Liver (tissue), 9 donors: Measurements from ENCODE around the gene KRT14. TPM values are rescaled to one million over a fixed set of nuclear protein-coding genes. Genes with fewer than 3 reads are reported as not detected.

Experiments used
- DNase-seq: peaks from one replicate; pipeline ENCODE4 v3.0.0-alpha.2; 2017; ENCODE audit warnings: low spot score
- H3K27ac ChIP-seq, 2 donors: one replicate each; pipeline ENCODE4 v1.7.0; 2013; ENCODE audit warnings: inconsistent platforms in 2 of 2, low read length in 2 of 2, control low read depth in 1 of 2, low read depth in 1 of 2, mild to moderate bottlenecking in 1 of 2
- H3K27me3 ChIP-seq, 4 donors: one replicate each; pipeline versions ENCODE4 v1.6.1 to v1.7.0; 2013; ENCODE audit warnings: low read length in 3 of 4, inconsistent platforms in 1 of 4, mild to moderate bottlenecking in 1 of 4, moderate library complexity in 1 of 4; ENCODE audit not compliant: control insufficient read depth in 4 of 4, insufficient read depth in 4 of 4
- H3K36me3 ChIP-seq, 4 donors: one replicate each; pipeline versions ENCODE4 v1.6.1 to v1.7.0; 2013; ENCODE audit warnings: low read length in 3 of 4, mild to moderate bottlenecking in 3 of 4, low read depth in 1 of 4, moderate library complexity in 1 of 4; ENCODE audit not compliant: control insufficient read depth in 4 of 4, insufficient read depth in 3 of 4
- H3K4me1 ChIP-seq, 4 donors: one replicate each; pipeline versions ENCODE4 v1.6.1 to v1.7.0; 2013; ENCODE audit warnings: low read length in 3 of 4, mild to moderate bottlenecking in 3 of 4, moderate library complexity in 1 of 4; ENCODE audit not compliant: control insufficient read depth in 4 of 4, insufficient read depth in 4 of 4
- H3K4me3 ChIP-seq, 3 donors: one replicate each; pipeline versions ENCODE4 v1.6.1 to v1.7.0; 2013; ENCODE audit warnings: low read length in 3 of 3, control low read depth in 1 of 3, low read depth in 1 of 3, mild to moderate bottlenecking in 1 of 3
- H3K9ac ChIP-seq, 2 donors: one replicate each; pipeline ENCODE4 v1.7.0; 2013; ENCODE audit warnings: low read length in 2 of 2, mild to moderate bottlenecking in 2 of 2, moderate library complexity in 2 of 2, control low read depth in 1 of 2, low read depth in 1 of 2
- H3K9me3 ChIP-seq, 4 donors: one replicate each; pipeline versions ENCODE4 v1.6.1 to v1.7.0; 2013; ENCODE audit warnings: low read length in 3 of 4; ENCODE audit not compliant: control insufficient read depth in 4 of 4
- EGR1 ChIP-seq, 2 donors: IDR thresholded peaks; 2 replicates each; pipeline ENCODE4 v1.6.1; 2016 to 2018; ENCODE audit warnings: antibody characterized with exemption in 2 of 2, low read depth in 2 of 2
- FOXA1 ChIP-seq: IDR thresholded peaks from 2 replicates; pipeline ENCODE4 v1.6.1; 2016; ENCODE audit warnings: antibody characterized with exemption
- FOXA2 ChIP-seq: IDR thresholded peaks from 2 replicates; pipeline ENCODE4 v1.6.1; 2016; ENCODE audit warnings: antibody characterized with exemption
- GABPA ChIP-seq, 2 donors: IDR thresholded peaks in 1 of 2; conservative IDR thresholded peaks in 1 of 2; 2 replicates each; pipeline ENCODE4 v1.6.1; 2016; ENCODE audit warnings: antibody characterized with exemption in 2 of 2, mild to moderate bottlenecking in 1 of 2, moderate library complexity in 1 of 2
- HNF4A ChIP-seq, 2 donors: conservative IDR thresholded peaks; 2 replicates each; pipeline ENCODE4 v1.6.1; 2016; ENCODE audit warnings: antibody characterized with exemption in 2 of 2, mild to moderate bottlenecking in 2 of 2
- HNF4G ChIP-seq: IDR thresholded peaks from 2 replicates; pipeline ENCODE4 v1.6.1; 2016; ENCODE audit warnings: antibody characterized with exemption
- JUND ChIP-seq, 2 donors: IDR thresholded peaks; 2 replicates each; pipeline ENCODE4 v1.6.1; 2016; ENCODE audit warnings: antibody characterized with exemption in 2 of 2
- NR2F2 ChIP-seq: IDR thresholded peaks from 2 replicates; pipeline ENCODE4 v1.6.1; 2016; ENCODE audit warnings: antibody characterized with exemption
- RAD21 ChIP-seq, 2 donors: IDR thresholded peaks; 2 replicates each; pipeline ENCODE4 v1.6.1; 2016; ENCODE audit warnings: antibody characterized with exemption in 2 of 2, mild to moderate bottlenecking in 2 of 2
- RXRA ChIP-seq, 2 donors: IDR thresholded peaks; 2 replicates each; pipeline ENCODE4 v1.6.1; 2017 to 2018; ENCODE audit warnings: antibody characterized with exemption in 2 of 2, mild to moderate bottlenecking in 1 of 2
- SP1 ChIP-seq: IDR thresholded peaks from 2 replicates; pipeline ENCODE4 v1.6.1; 2018; ENCODE audit warnings: antibody characterized with exemption, mild to moderate bottlenecking
- TAF1 ChIP-seq: conservative IDR thresholded peaks from 2 replicates; pipeline ENCODE4 v1.6.1; 2016; ENCODE audit warnings: antibody characterized with exemption, mild to moderate bottlenecking
- WGBS: extraction: QIAGEN DNeasy Blood & Tissue Kit; methylation state at CpG from one replicate; pipeline ENCODE4 v1.1.7; 2013; 5-methylcytosine and 5-hydroxymethylcytosine counted together
- polyA plus RNA-seq, 2 donors: library from polyadenylated mRNA; stranded (reverse) in 1 of 2; unstranded in 1 of 2; fragments of 200-250 nt in 1 of 2; fragments of >200 nt in 1 of 2; fragmentation: Nextera tagmentation in 1 of 2; extraction: Ambion mirVana in 1 of 2; gene quantifications; one replicate each; pipeline versions ENCODE4 v1.2.1 to v1.2.3, GENCODE V29; 2013 to 2015
- total RNA-seq, 2 donors: library from RNA; depleted of rRNA; stranded (reverse); fragments of >200 nt; gene quantifications; one replicate each; pipeline ENCODE4 v1.2.3, GENCODE V29; 2014
- TF ChIP-seq, protein P1 (sequence below): IDR thresholded peaks from 2 replicates; pipeline ENCODE4 v1.6.1; 2016; ENCODE audit warnings: antibody characterized with exemption
- TF ChIP-seq, protein P2 (sequence below): IDR thresholded peaks from 2 replicates; pipeline ENCODE4 v1.6.1; 2016; ENCODE audit warnings: antibody characterized with exemption
- TF ChIP-seq, protein P3 (sequence below): IDR thresholded peaks from 2 replicates; pipeline ENCODE4 v1.6.1; 2016; ENCODE audit warnings: antibody characterized with exemption
- TF ChIP-seq, protein P4 (sequence below): fragments of 150-350 bp; IDR thresholded peaks from 2 replicates; pipeline ENCODE4 v1.5.1; 2017; ENCODE audit warnings: improper control_type of control experiment, low read depth, low read length; ENCODE audit not compliant: missing input control
- TF ChIP-seq, protein P5 (sequence below): IDR thresholded peaks from 2 replicates; pipeline ENCODE4 v1.6.1; 2016; ENCODE audit warnings: antibody characterized with exemption, mild to moderate bottlenecking
- donor health status: healthy.
- donor health status: healthy.
- donor health status: healthy.
- donor health status: healthy.
- donor health status: healthy.

Gene KRT14
- total and polyA plus RNA-seq, 4 donors = not detected

DNA sequence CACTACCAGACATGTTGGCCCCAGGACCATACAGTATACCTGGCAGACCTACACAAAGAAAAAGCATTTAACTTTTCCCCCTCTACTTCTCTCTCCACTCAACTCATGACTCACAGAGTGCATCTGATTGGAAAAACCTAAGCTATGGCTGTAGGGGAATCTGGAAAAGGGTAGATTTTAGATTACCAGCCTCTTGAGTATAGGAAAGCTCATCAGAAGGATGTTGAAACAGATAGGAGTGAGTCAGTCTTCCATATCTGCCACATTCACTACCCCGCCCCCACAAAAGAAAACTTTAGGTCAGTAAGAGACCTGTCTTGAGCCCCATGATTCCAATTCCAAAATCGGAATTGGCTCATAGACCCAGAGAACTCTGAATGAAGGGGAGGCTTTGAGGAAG lies 27.1 kb downstream of the KRT14 start:
- no peak for DNase-seq
- WGBS = 70% methylated on average over 2 of the region's 2 CpGs
- TF ChIP-seq HNF4G = no peak
- TF ChIP-seq RAD21 (IDR thresholded peaks at IDR 0.05) = no peak
- TF ChIP-seq SP1 = no peak
- no peak for TF ChIP-seq NR2F2
- TF ChIP-seq, protein P1, sequence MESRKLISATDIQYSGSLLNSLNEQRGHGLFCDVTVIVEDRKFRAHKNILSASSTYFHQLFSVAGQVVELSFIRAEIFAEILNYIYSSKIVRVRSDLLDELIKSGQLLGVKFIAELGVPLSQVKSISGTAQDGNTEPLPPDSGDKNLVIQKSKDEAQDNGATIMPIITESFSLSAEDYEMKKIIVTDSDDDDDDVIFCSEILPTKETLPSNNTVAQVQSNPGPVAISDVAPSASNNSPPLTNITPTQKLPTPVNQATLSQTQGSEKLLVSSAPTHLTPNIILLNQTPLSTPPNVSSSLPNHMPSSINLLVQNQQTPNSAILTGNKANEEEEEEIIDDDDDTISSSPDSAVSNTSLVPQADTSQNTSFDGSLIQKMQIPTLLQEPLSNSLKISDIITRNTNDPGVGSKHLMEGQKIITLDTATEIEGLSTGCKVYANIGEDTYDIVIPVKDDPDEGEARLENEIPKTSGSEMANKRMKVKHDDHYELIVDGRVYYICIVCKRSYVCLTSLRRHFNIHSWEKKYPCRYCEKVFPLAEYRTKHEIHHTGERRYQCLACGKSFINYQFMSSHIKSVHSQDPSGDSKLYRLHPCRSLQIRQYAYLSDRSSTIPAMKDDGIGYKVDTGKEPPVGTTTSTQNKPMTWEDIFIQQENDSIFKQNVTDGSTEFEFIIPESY = no peak
- TF ChIP-seq HNF4A (conservative IDR thresholded peaks at IDR 0.05) = no peak
- no peak for TF ChIP-seq JUND (IDR thresholded peaks at IDR 0.05)
- TF ChIP-seq TAF1 = no peak
- TF ChIP-seq, protein P2, sequence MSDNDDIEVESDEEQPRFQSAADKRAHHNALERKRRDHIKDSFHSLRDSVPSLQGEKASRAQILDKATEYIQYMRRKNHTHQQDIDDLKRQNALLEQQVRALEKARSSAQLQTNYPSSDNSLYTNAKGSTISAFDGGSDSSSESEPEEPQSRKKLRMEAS = no peak
- no peak for TF ChIP-seq EGR1 (IDR thresholded peaks at IDR 0.05; ENCODE audit: low read depth in 2 of 2)
- TF ChIP-seq RXRA (IDR thresholded peaks at IDR 0.05) = no peak
- no peak for TF ChIP-seq FOXA2
- TF ChIP-seq, protein P3, sequence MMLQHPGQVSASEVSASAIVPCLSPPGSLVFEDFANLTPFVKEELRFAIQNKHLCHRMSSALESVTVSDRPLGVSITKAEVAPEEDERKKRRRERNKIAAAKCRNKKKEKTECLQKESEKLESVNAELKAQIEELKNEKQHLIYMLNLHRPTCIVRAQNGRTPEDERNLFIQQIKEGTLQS = no peak
- no peak for TF ChIP-seq FOXA1
- no peak for TF ChIP-seq GABPA (IDR thresholded peaks at IDR 0.05 in 1 of 2, conservative IDR thresholded peaks at IDR 0.05 in 1 of 2)
- TF ChIP-seq, protein P4, sequence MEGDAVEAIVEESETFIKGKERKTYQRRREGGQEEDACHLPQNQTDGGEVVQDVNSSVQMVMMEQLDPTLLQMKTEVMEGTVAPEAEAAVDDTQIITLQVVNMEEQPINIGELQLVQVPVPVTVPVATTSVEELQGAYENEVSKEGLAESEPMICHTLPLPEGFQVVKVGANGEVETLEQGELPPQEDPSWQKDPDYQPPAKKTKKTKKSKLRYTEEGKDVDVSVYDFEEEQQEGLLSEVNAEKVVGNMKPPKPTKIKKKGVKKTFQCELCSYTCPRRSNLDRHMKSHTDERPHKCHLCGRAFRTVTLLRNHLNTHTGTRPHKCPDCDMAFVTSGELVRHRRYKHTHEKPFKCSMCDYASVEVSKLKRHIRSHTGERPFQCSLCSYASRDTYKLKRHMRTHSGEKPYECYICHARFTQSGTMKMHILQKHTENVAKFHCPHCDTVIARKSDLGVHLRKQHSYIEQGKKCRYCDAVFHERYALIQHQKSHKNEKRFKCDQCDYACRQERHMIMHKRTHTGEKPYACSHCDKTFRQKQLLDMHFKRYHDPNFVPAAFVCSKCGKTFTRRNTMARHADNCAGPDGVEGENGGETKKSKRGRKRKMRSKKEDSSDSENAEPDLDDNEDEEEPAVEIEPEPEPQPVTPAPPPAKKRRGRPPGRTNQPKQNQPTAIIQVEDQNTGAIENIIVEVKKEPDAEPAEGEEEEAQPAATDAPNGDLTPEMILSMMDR = no peak
- TF ChIP-seq, protein P5, sequence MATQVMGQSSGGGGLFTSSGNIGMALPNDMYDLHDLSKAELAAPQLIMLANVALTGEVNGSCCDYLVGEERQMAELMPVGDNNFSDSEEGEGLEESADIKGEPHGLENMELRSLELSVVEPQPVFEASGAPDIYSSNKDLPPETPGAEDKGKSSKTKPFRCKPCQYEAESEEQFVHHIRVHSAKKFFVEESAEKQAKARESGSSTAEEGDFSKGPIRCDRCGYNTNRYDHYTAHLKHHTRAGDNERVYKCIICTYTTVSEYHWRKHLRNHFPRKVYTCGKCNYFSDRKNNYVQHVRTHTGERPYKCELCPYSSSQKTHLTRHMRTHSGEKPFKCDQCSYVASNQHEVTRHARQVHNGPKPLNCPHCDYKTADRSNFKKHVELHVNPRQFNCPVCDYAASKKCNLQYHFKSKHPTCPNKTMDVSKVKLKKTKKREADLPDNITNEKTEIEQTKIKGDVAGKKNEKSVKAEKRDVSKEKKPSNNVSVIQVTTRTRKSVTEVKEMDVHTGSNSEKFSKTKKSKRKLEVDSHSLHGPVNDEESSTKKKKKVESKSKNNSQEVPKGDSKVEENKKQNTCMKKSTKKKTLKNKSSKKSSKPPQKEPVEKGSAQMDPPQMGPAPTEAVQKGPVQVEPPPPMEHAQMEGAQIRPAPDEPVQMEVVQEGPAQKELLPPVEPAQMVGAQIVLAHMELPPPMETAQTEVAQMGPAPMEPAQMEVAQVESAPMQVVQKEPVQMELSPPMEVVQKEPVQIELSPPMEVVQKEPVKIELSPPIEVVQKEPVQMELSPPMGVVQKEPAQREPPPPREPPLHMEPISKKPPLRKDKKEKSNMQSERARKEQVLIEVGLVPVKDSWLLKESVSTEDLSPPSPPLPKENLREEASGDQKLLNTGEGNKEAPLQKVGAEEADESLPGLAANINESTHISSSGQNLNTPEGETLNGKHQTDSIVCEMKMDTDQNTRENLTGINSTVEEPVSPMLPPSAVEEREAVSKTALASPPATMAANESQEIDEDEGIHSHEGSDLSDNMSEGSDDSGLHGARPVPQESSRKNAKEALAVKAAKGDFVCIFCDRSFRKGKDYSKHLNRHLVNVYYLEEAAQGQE = no peak
- H3K36me3 ChIP-seq = no peaks in the 10 kb centered on the region
- no peaks in the 10 kb centered on the region for H3K9me3 ChIP-seq
- no peak overlapping the region for H3K27ac ChIP-seq
- H3K4me1 ChIP-seq = no peaks in the 10 kb centered on the region
- H3K9ac ChIP-seq = no peak overlapping the region
- H3K27me3 ChIP-seq = peaks cover 0 to 2% (median under 1%) of the 10 kb centered on the region in 4 donors
- no peak overlapping the region for H3K4me3 ChIP-seq

DNA sequence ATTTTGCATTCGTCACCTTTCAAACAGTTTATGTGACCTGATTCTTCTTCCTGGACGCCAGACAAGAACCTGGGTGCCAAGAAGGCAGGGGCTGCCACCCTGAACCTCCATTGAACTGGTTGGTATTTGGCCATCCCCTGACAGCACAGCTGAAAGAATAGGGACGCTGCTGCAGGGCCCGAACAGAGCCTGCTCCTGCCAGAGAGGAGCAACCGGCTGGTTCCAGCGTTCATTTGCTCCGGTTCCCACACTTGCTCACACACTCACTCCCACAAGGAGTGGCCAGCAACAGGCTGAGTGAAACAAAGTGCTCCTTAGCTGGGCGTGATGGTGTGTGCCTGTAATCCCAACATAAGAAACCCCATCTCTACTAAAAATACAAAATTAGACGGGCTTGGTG lies 29.8 kb downstream of the KRT14 start:
- WGBS = 73% methylated on average over 9 of the region's 9 CpGs
- no peaks in the 10 kb centered on the region for H3K4me1 ChIP-seq
- no peaks in the 10 kb centered on the region for H3K9me3 ChIP-seq
- H3K36me3 ChIP-seq = no peaks in the 10 kb centered on the region
- DNase-seq = no peak
- no peak overlapping the region for H3K27ac ChIP-seq
- no peak overlapping the region for H3K4me3 ChIP-seq
- peaks cover 0 to 2% (median 0%) of the 10 kb centered on the region in 4 donors for H3K27me3 ChIP-seq
- no peak overlapping the region for H3K9ac ChIP-seq
- TF ChIP-seq FOXA2 = no peak
